Measurements from ENCODE around the gene NELFE.
A peak's percentile ranks its signal among the peaks of the same experiment; 100 is the strongest.

The NELFE gene

DNA sequence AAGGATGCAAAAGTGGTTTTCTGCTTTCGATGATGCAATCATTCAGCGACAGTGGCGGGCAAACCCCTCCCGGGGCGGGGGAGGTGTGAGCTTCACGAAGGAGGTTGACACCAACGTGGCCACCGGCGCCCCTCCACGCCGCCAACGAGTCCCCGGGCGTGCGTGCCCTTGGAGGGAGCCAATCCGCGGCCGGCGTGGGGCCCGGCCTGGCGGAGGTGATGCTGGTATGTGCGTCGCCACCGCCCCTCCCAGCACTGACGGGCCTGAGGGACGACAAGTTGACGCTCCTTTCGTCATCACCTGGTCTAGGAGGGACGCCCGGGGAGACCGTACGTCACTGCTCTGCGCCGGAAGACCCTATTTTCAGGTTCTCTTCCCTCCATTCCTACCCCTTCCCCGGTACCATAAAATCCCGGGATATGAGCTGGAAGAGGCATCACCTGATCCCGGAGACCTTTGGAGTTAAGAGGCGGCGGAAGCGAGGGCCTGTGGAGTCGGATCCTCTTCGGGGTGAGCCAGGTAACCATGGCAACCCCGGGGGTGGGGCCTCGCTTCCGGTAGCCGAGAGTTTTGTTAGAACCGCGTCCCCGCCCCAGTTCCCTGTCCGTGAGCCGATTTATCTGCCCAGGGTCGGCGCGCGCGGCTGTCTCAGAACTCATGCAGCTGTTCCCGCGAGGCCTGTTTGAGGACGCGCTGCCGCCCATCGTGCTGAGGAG lies 13.4 kb upstream of the NELFE start, which contains the start of gene DXO:
TSS of gene DXO (minus strand) at position 146 of the 716 bp plus-strand sequence. CDS start 463 bp downstream, outside the sequence.
- FAIRE-seq, result no peak

DNA sequence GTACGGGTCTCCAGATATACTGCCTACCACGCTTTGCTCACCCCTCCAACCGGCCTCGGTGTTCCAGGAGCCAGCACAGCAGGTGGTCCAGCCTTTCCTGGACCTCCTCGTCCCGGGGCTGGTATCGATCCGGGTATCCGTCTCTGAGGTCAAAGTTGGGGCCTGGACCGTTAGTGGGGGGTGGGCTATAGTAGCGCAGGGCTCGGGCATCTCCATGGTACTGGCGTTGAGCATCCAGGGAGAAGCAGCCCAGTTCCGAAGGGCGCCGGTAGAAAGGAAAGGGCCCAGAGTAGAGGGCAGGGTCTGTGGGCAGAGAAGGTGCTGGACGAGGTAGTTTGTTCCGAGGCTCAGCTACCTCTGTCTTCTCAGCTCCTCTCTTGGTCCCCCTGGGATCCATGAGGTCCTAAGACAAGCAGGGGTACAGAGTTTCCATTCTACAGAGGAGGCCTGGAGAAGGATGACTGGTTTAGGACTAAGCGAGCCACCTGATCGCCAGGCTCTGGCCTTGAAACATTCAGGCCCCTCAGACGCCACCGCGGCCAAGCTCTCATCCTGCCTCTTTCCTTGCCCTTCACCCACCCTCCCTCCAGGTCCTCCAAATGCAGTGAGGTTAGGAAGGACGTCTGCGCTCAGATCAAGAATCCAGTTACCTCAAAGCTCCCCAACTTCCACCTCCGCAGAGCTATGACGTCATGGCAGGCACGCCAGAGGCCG lies 12.7 kb upstream of the NELFE start:
- FAIRE-seq, result no peak

DNA sequence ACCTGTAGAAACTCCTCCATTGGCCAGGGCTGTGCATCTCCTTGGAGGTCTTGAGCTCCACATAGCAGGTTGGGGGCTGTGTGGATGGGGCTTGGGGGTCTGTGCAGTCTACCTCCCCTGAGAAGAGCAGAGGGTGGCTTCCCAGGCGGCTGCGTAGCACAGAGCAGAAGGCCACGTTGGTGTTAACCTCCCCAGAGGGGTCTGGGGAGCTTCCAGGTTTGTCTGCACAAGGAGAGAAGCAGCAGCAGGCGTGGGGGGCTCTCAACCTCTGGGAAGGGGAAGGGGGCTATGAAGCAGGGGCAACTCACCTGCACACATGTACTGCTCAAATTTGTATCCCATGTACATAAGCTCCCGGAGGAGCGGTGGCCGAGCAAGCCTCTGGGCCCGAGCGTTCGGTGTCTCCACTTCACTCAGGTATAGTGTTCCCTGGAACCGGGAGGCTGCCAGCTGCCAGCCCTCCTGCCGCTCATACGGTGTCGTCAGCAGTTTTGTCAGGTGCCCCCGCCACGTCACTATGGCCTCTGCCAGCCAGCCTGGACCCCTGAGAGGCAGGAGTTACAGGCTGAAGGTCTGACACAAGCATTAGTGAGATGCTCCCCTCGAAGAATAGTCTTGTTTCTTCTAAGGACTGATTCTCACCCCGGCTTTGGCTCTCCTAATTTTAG lies 12.0 kb upstream of the NELFE start:
- no peak for FAIRE-seq

DNA sequence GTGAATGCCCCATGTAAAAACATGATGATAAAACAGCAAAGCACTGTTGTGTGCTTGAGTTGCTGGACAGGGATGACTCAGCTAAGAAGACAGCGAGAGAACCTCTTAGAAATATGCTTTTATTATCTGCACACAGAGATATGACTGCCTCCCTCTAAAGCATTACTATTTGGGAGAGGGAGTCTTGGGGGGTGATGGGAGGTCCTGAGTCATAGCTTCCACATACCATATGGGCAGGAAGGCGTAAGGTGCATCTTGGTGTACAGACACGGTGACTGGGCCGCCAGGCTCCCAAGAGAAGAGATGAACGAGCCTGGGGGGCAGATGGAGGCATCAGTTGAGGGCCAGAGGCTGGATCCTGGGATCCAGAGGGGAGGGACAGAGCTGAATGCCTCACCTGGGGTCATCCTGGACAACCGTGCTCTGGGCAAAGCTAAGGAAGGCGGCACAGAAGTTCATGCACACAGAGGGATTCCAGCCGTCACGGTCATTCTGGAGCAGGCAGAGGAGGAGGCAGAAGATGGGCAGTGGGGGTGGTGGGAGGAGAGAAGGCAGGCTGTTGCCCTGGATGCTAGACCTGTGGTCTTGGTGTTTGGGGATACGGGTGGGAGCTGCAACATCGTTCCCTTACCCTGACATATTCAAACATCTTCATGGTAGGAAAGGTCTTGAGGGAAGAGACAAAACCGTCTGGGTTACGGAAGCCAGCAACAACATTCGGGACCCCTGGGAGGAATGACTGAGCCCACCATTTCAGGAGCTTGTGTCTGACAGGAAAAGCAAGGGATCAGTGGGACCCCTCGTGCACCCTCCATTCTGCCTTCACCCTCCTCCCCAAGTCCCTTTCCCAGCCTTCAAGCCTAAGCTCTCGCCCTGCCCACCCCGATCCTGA lies 11.2 kb upstream of the NELFE start:
- no peak for FAIRE-seq

DNA sequence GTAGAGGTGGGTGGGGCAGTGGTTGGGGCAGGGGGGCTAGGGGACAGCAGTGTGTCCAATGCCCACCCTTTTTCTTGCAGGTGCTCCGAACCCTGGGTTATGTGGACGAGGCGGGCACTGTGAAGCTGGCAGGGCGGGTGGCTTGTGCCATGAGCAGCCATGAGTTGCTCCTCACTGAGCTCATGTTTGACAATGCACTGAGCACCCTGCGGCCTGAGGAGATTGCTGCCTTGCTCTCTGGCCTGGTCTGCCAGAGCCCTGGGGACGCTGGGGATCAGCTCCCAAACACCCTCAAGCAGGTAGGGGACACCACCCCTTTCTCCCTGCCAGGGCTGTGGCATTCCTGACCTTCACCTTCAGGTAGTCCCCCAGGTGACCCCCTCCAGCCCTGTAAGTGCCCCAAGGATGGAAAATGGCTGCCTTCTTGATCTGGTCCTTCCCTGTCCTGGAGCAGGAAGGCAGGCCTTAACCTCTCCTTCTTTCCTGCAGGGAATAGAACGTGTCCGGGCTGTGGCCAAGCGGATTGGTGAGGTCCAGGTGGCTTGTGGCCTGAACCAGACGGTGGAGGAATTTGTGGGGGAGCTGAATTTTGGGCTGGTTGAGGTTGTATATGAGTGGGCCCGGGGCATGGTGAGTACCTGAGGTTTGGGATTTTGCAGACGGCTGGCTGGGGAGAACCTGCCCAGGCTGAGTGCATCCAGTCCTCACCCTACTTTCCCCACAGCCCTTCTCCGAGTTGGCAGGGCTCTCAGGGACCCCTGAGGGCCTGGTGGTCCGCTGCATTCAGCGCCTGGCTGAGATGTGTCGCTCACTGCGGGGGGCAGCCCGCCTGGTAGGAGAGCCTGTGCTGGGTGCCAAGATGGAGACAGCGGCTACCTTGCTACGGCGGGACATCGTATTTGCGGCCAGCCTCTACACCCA lies 10.3 kb upstream of the NELFE start:
- FAIRE-seq, result no peak

DNA sequence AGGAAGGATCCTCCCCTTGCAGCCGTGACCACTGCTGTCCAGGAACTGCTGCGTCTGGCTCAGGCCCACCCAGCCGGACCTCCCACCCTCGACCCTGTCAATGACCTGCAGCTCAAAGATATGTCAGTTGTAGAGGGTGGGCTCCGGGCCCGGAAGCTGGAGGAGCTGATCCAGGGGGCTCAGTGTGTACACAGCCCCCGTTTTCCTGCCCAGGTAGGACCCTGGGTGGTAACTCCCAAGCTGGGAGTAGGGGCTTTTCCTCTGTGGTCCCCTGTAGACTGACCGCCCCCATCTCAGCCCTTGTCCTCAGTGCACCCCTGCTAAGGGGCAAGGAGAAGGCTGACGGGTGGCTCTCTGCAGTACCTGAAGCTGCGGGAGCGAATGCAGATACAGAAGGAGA lies 9.6 kb upstream of the NELFE start:
- no peak for FAIRE-seq

DNA sequence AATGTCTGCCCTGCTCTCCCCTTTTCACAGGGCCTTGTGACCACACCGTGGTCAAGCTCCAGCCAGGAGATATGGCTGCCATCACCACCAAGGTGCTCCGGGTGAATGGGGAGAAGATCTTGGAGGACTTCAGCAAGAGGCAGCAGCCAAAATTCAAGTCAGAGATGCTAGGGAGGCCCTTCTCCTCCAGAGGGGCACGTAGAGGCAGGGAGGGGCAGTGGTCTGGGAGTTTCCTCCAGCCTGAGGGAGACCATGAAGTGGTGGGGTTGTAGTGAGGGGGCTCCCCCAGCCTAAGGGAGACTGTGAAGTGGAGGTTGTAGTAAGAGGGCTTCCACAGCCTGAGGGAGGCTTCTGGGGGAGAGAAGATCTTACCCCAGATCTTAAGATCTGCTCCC lies 9.2 kb upstream of the NELFE start:
- FAIRE-seq, result no peak

DNA sequence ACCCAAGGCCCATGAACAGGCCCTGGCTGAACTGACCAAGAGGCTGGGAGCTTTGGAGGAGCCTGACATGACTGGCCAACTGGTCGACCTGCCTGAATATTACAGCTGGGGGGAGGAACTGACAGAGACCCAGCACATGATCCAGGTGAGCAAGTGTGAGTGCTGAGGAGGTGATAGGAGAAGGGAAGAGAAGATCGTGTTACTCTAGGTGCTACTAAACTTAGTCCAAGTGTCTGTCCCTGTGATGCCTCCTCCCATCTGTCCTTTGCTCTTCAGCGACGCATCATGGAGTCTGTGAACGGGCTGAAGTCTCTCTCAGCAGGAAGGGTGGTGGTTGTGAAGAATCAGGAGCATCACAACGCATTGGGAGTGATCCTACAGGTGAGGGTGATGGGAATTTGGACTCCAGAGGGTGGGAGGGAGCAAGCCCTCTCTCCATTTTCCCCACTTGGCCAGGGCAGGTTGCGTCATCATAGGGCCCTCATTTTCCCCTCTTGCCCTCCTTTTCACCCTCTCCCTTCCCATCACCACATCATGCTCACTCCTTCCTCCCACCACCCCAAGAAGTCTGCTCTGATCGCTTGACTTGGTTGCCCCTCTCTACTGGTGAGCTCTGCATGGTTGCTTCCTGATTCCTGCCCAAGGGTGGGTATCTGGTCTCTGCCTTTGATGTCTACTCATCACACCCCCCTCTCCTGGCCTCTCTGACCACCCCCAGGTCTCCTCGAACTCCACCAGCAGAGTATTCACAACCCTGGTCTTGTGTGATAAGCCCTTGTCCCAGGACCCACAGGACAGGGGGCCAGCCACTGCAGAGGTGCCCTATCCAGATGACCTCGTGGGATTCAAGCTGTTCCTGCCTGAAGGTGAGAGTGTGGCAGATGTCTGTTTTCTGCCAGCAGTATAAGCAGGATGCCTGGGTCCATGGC lies 8.5 kb upstream of the NELFE start:
- FAIRE-seq, result no peak

DNA sequence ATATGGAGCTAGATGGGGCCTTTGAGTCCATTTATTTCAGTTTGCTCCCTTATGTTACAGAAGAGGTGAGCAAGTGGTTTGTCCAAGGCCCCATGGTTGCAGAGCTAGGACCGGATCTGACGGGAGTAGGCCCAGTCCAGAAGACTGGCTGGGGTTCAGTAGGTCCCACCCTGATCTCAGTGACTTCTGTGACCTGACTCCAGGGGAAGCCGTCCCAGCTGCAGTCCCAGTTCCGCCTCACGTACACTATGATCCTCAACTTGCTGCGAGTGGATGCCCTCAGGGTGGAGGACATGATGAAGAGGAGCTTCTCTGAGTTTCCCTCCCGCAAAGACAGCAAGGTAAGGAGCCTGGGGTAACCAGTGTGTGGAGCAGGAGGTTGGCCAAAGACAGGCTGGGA lies 7.7 kb upstream of the NELFE start:
- no peak for FAIRE-seq

DNA sequence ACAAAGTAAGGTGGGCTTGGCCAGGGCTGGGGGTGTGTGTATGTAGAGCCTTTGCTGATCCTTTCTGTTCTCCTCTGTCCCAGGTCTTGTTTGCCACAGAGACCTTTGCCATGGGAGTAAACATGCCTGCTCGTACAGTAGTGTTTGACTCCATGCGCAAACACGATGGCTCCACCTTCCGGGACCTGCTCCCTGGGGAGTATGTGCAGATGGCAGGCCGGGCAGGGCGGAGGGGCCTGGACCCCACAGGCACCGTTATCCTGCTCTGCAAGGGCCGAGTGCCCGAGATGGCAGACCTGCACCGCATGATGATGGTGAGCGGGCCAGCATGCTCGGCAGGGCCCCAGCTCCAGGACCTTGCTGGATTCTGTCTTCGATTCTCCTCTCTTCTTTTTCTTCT lies 6.9 kb upstream of the NELFE start:
- FAIRE-seq, result no peak

DNA sequence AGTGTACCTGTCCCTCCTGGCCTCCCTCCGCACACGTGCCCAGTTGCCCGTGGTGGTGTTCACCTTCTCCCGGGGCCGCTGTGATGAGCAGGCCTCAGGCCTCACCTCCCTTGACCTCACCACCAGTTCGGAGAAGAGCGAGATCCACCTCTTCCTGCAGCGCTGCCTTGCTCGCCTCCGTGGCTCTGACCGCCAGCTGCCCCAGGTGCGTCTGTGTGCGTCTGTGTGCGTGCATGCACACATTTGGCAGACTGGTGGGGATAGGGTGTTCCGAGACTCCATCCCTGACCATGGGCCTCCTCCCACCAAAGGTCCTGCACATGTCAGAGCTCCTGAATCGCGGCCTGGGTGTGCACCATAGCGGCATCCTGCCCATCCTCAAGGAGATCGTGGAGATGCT lies 5.2 kb upstream of the NELFE start:
- no peak for FAIRE-seq

DNA sequence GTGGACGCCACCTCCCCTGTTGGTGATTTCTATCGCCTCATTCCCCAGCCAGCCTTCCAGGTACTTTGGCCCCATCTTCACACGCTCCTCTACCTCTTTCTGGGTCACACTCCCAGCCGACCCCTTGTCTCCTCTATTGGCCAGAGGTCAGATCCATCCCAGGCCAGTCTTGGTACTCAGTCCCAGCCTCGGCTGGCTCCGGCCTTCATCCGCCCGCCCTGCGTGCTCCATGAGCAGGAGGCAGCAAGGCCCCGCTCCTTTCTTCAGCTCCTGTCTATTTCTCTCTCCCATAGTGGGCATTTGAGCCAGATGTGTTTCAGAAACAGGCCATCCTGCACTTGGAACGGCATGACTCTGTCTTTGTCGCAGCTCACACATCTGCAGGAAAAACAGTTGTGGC lies 2.8 kb upstream of the NELFE start:
- FAIRE-seq, result no peak

DNA sequence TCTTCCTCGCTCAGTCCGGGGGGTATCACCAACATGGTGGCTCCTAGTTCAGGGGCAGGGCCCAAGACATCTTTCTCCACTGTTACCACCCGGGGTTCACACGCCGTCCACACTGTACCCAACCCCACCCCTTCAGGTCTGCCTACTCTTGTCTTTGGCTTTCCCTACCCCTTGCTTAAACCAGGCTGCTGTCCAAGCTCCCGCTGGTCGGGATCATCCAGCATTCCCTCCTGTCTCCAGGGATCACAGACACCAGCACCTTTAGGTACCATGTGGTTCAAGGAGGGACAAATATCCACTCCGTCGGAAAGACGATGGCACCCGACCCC lies 395 bp downstream of the NELFE start:
- FAIRE-seq, result no peak

DNA sequence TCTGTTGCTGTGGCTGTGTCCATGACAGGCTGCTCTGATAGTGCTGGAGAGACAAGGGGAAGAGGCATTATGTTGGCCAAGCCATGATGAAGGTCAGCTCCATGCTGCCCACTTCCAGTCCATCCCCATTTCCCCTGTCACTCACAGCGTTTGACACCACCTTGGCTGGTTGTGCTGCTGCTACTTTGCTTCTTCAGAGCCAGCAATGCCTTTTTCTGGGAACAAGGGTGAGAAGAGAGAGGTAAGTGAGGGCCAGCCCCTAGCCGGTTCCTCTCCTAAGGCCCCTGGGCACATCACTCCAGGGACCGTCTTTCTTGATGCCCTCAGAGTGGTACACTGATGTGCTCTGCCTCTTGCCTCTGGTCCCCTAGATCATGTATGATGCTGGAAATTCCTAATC lies 2.0 kb downstream of the NELFE start:
- FAIRE-seq, result no peak

DNA sequence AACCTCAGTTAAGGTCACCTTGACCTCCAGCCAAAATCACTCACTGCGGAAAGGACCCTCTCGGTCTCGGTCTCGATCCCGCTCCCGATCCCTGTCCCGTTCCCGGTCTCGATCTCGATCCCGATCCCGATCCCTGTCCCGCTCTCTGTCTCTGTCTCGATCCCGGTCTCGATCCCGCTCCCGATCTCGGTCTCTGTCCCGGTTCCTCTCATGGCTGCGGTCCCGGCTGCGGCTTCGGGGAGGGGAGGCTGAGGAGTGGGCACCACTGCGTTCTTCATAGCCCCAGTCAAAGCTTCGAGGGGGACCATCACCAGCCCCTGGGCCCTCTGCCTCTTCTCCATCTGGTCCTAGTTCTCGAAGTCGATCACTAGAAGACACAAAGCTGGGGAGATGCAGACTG lies 4.3 kb downstream of the NELFE start:
- FAIRE-seq, result no peak

DNA sequence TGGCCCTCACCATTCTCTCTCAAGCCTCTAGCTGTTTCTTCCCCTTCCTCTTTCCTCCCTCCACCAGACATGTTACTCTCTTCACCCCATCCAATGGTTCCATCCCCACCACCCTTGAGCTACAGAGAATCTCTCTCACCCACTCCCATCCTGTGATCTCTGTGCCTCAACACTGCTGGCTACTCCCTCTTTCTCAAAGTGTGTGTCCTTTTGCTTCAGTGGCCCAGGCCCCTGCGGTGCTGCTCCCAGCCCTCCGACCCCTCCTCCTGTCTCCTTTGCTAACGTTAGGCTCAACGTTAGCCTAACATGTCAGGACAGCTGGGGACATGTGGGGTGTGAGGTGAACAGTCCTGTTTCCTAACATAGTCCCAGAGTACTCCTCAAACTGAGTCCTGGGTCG lies 5.9 kb downstream of the NELFE start:
- FAIRE-seq, result no peak

DNA sequence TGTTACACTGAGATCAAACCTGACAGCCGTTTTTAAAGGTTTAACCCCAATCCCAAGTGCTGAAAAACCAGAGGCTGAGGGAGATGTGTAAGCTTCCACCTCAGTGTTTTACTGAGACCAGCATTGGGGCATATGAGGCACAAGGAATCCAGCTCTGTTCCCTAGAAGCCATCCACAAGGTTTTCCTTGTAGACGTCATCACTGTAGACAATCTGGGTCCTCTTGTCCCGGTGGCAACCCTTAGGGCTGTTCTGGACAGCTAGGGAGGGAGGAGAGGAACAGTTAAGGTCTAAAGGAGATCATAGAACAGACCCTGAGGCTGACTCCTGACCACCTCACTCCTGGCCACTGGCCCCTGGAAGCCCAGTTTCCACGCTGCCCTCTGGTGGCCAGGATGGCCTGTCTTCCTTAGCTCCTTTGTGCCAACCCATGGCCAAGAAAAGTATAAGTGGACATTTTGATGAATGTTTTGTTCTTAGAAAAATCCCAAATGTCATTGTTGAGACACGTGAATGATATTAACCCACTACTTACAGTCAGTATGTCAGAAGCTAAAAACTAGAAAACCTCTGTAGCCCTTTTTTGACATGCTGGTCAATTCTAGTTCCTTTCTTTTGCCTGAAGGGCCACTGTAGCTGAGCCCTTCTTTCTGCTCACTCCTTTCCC lies 6.5 kb downstream of the NELFE start:
- peak; percentile 45 for FAIRE-seq

DNA sequence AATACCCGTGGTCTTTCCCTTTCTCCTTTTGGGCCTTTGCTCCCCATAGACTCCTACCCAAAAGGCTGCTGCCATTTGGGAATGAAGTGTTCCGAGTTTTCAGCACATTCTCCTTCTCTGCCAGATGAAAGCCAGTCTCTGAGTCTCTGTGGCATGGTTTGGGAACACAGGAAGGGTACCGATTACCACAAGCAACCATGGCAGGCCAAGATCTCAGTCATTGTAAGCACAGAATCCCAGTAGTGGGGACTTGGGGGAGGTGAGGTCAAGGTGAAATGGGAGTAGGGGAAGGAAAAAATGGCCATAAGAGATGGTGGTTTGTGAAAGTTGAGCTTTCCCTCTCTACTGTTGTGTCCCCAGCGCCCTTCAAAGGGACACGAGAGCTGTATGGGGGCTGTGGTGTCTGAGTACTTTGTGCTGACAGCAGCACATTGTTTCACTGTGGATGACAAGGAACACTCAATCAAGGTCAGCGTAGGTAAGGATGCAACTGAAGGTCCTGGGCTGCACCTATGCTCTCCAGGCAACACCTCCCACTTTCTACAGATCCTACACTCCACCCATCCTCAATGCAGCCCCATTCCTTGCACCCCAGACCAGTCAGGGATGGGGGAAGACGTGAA lies 8.7 kb downstream of the NELFE start:
- FAIRE-seq, result no peak

DNA sequence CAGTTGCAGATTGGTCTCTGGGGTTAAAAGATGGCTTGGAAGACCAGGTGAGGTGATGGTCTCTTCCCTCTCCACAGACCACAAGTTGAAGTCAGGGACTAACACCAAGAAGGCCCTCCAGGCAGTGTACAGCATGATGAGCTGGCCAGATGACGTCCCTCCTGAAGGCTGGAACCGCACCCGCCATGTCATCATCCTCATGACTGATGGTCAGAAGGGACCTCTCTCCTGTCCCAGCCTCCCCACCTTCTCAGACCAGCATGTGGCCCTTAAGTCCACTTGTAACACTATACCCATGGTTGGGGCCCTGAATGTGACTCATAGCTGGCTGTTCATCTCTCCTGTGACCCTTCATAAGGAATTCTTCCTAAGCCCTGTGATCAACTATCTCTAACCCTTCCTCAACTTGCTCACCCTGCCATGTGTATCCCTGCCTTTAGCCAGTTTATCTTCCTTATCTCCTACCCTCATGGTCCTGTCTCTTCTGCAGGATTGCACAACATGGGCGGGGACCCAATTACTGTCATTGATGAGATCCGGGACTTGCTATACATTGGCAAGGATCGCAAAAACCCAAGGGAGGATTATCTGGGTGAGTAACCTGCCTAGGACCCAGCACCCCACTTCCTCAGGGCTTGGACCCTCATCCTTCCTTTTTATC lies 9.9 kb downstream of the NELFE start:
- no peak for FAIRE-seq
